Stimulated activated CD4-positive, alpha-beta T cell treated with anti-CD3 and anti-CD28 coated beads, Interleukin-12 subunit alpha, Interleukin-12 subunit beta, amount 100 ng/mL, for 48 hours (primary cell): ENCODE measurements around the gene DSEL.

Experiments used
- DNase-seq, 3 donors: peaks; one replicate each; pipeline ENCODE4 v3.0.0-alpha.2; 2020; ENCODE audit warnings: low read depth in 2 of 3, low spot score in 1 of 3

DSEL gene

DNA sequence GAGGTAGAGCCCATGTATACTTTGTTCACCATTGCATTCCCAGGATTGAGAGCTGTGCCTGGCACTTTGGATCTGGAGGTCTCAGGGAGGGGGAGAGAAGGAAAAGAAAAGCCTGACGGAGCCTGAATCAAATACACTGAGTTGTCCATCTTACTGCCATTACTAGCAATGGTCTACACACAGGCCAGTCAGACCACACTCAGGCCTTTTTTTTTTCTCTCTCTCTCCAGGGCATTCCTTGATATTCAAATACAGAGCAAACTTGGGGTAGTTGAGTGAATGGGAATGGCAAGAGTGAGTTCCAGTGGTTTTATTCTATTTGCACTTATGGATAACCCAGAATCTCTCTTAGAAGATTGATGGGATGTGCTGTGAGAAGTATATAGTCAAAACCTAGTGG lies 11.8 kb downstream of the DSEL start:
- DNase-seq, result no peak

DNA sequence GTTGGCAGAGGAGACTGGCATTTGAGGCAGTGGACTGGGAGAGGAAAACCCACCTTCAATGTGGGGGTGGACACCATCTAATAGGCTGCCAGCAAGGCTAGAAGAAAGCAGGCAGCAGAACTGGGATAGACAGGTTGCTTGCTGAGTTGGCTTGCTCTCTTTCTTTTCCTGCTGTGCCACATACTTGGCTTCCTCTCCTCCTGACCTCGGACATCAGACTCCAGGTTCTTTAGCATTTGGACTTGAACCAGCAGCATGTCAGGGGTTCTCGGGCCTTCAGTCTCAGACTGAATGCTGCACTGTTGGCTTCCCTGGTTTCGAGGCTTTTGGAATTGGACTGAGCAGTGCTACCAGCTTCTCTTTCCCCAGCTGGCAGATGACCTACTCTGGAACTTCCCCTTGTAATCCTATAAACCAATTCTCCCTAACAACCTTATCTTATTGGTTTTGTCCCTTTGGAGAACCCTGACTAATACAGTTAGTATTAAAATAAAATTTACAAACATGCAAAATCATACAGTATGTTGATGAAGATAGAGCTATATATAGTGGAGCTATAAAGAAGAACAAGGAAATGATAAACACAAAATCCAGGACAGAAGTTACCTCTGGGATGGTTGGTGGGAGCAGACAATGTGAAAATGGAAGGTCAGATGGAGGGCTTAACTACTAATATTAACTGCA lies 15.9 kb downstream of the DSEL start:
- no peak for DNase-seq

GRCh38 chr18:67496469-67496868 lies 20.1 kb downstream of the DSEL start:
- DNase-seq, result no peak

GRCh38 chr18:67486534-67486933 lies 30.0 kb downstream of the DSEL start:
- DNase-seq, result no peak

DNA sequence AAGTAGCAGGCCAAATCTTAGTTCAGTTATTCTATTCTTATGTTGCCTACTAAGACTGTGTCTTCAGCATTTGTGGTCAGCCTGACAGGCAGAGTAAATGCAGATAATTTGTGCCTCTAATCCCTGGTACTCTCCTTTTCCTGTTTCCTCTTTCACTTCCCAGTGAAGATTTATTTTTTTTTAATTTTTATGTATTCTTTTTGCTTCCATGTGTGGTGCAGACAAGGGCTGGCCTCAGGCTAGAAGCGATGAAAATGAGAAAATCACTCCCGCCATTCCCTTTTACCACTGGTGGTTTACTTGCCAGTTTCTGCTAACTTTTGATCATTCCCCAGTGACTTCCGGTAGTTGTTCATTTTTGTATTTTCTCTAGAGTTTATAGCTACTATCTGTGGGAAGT lies 30.9 kb downstream of the DSEL start:
- DNase-seq, result no peak

- DNase-seq, result no peak
Measured at GRCh38 chr18:67484458-67484857, 32.1 kb downstream of the DSEL start.

GRCh38 chr18:67483952-67484351 lies 32.6 kb downstream of the DSEL start:
- DNase-seq, result no peak

GRCh38 chr18:67483237-67483636 lies 33.3 kb downstream of the DSEL start:
- no peak for DNase-seq

DNA sequence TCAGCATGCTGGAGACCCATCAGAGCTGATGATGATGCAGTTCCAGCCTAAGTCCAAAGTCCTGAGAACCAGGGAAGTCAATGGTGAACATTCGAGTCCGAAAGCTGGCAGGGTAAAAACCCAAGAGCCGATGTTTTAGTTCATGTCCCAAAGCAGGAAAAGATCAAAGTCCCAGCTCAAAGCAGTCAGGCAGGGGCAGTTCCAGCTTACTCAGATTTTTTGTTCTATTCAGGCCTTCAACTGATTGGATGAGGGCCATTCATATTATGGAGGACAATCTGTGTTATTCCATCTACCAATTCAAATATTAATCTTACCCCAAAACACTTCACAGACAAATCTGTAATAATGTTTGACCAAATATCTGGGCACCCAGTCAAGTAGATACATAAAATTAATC lies 38.3 kb downstream of the DSEL start:
- no peak for DNase-seq

DNA sequence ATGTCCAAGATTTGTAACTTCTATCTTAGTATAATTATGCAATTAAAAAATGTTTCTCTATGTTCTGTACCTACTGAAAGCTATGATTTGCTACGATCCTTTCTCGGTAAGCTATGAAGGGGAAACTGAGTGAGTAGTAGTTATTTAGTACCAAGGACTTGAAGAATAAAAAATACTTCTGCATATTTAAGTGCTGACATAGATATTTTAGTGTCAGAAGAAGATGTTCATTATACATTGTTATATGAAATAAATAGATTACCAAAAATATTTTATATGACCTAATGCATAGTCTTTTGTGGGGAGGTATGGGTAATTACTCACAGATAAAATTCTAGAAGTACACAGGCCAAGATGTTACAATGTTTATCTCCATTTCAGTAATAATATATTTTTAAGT lies 39.0 kb downstream of the DSEL start:
- no peak for DNase-seq

GRCh38 chr18:67476585-67476984 lies 39.9 kb downstream of the DSEL start:
- DNase-seq, result no peak

DNA sequence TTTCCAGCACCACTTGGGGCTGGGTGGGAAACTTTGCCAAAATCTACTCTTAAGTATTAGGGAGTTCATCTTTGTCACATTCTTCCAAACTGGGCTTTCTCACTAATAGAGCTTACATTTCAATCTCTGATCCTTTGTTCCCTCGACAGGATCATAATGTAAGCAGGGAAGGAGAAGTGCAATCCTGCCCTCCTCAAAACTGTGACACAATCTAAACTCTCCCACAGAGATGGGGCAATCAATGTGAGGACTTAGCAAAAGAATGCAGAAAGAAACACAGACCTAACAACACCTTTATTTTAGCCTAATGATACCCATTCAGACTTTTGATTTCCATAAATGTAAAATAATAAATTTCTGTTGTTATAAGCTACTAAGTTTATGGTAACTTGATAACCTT lies 40.8 kb downstream of the DSEL start:
- DNase-seq, result no peak

- no peak for DNase-seq
Measured at GRCh38 chr18:67468038-67468437, 48.5 kb downstream of the DSEL start.

- DNase-seq, result no peak
Measured at GRCh38 chr18:67467188-67467587, 49.3 kb downstream of the DSEL start.

GRCh38 chr18:67464499-67464898 lies 52.0 kb downstream of the DSEL start:
- DNase-seq, result no peak

- DNase-seq, result no peak
Measured at GRCh38 chr18:67463829-67464228, 52.7 kb downstream of the DSEL start.

DNA sequence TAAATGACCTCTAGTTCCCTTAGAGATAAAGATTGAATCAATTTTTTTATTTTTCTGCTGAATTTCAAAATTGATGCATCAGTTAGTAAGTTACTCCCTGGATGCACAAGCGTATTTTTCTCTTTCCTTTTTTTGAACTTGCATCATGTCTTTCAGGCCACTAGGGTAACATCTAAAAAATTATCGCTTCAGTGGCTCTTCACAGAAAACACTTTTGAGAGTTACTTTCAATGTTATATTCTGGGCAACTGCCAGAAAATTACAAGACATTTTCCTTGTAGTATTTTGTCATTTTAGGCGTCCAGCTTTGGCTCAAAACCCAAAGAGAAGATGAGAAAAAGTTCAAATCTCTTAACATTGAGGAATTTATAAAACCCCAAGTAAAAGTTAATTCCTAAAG lies 59.8 kb downstream of the DSEL start:
- DNase-seq, result no peak
